ENCODE measurements around the gene SKAP1. TPM values are rescaled to one million over a fixed set of nuclear protein-coding genes. Genes with fewer than 3 reads are reported as not detected.

Gene SKAP1
- total and polyA plus RNA-seq, 2 experiments from 2014 or later, result 0.36 TPM; not detected in 1

- TF ChIP-seq CTCF (IDR thresholded peaks at IDR 0.05; ENCODE audit: low read depth, low read length), result no peak
- Histone ChIP-seq H3K4me1 (ENCODE audit: low read depth) (peaks cover 5% of the 10 kb centered on the region), H3K4me3 (no peak overlapping the region), H3K9me3 (ENCODE audit: low read depth) (no peaks in the 10 kb centered on the region), H3K36me3 (no peaks in the 10 kb centered on the region), H3K27ac (no peak overlapping the region), H3K27me3 (no peaks in the 10 kb centered on the region)
- DNase-seq (ENCODE audit: low read depth in 1 of 2, low spot score in 1 of 2), result no peak
These were observed 334.4 kb downstream of the SKAP1 start for GRCh38 chr17:48095611-48096010.

GRCh38 chr17:48093341-48094045, 336.5 kb downstream of the SKAP1 start:
- Histone ChIP-seq H3K36me3 (no peaks in the 10 kb centered on the region), H3K27me3 (no peaks in the 10 kb centered on the region), H3K27ac (no peak overlapping the region), H3K4me3 (no peak overlapping the region), H3K9me3 (ENCODE audit: low read depth) (no peaks in the 10 kb centered on the region), H3K4me1 (ENCODE audit: low read depth) (peaks cover 5% of the 10 kb centered on the region)
- DNase-seq (ENCODE audit: low read depth in 1 of 2, low spot score in 1 of 2), result no peak
- no peak for TF ChIP-seq CTCF (IDR thresholded peaks at IDR 0.05; ENCODE audit: low read depth, low read length)

GRCh38 chr17:48084932-48085331, 345.1 kb downstream of the SKAP1 start:
- no peaks in the 10 kb centered on the region for H3K27me3 ChIP-seq
- H3K36me3 ChIP-seq, result no peaks in the 10 kb centered on the region
- no peak overlapping the region for H3K4me3 ChIP-seq
- H3K4me1 ChIP-seq (ENCODE audit: low read depth), result peaks cover 9% of the 10 kb centered on the region
- no peak for TF ChIP-seq CTCF (IDR thresholded peaks at IDR 0.05; ENCODE audit: low read depth, low read length)
- H3K9me3 ChIP-seq (ENCODE audit: low read depth), result no peaks in the 10 kb centered on the region
- no peak overlapping the region for H3K27ac ChIP-seq
- no peak for DNase-seq (ENCODE audit: low read depth in 1 of 2, low spot score in 1 of 2)

Other genes with a start within 250 kb of the SKAP1 start
- 5.9 and 6.6 TPM in 2 replicates for gene HOXB1, start 100.8 kb upstream of the SKAP1 start, total RNA-seq
- 9.1 and 12.4 TPM in 2 replicates for gene HOXB1, start 100.8 kb upstream of the SKAP1 start, polyA plus RNA-seq
- 111 and 114 TPM in 2 replicates for gene HOXB2, start 114.9 kb upstream of the SKAP1 start, total RNA-seq
- gene HOXB2, start 114.9 kb upstream of the SKAP1 start, polyA plus RNA-seq, result 107 and 116 TPM in 2 replicates
- gene HOXB4, start 148.1 kb upstream of the SKAP1 start, total RNA-seq, result 12.2 and 12.5 TPM in 2 replicates
- gene HOXB4, start 148.1 kb upstream of the SKAP1 start, polyA plus RNA-seq, result 5.4 TPM in 2 replicates
- 37.7 and 42.4 TPM in 2 replicates for gene HOXB3, start 160.0 kb upstream of the SKAP1 start, total RNA-seq
- 24.7 and 24.9 TPM in 2 replicates for gene HOXB3, start 160.0 kb upstream of the SKAP1 start, polyA plus RNA-seq
- gene HOXB5, start 163.6 kb upstream of the SKAP1 start, total RNA-seq, result 0.24 TPM in 1 of 2 replicates, not detected in the other
- gene HOXB5, start 163.6 kb upstream of the SKAP1 start, polyA plus RNA-seq, result 0.46 and 1.9 TPM in 2 replicates
- 0.12 TPM in 1 of 2 replicates, not detected in the other for gene HOXB6, start 174.8 kb upstream of the SKAP1 start, total RNA-seq
- gene HOXB6, start 174.8 kb upstream of the SKAP1 start, polyA plus RNA-seq, result not detected in 2 replicates
- not detected in 2 replicates for gene HOXB7, start 180.8 kb upstream of the SKAP1 start, total RNA-seq
- gene HOXB7, start 180.8 kb upstream of the SKAP1 start, polyA plus RNA-seq, result 0.81 TPM in 1 of 2 replicates, not detected in the other
- gene HOXB8, start 185.1 kb upstream of the SKAP1 start, total RNA-seq, result not detected in 2 replicates
- gene HOXB8, start 185.1 kb upstream of the SKAP1 start, polyA plus RNA-seq, result not detected in 2 replicates
- not detected in 2 replicates for gene HOXB9, start 196.1 kb upstream of the SKAP1 start, total RNA-seq
- not detected in 2 replicates for gene HOXB9, start 196.1 kb upstream of the SKAP1 start, polyA plus RNA-seq

Data from cardiac muscle cell (in vitro differentiated cells and primary cell).